ENCODE measurements around the gene KMT2B. TPM values are rescaled to one million over a fixed set of nuclear protein-coding genes. Genes with fewer than 3 reads are reported as not detected.

The KMT2B gene
- total and polyA plus RNA-seq, 2 donors from 2014 or later, result 14.8 to 40.8 TPM

DNA sequence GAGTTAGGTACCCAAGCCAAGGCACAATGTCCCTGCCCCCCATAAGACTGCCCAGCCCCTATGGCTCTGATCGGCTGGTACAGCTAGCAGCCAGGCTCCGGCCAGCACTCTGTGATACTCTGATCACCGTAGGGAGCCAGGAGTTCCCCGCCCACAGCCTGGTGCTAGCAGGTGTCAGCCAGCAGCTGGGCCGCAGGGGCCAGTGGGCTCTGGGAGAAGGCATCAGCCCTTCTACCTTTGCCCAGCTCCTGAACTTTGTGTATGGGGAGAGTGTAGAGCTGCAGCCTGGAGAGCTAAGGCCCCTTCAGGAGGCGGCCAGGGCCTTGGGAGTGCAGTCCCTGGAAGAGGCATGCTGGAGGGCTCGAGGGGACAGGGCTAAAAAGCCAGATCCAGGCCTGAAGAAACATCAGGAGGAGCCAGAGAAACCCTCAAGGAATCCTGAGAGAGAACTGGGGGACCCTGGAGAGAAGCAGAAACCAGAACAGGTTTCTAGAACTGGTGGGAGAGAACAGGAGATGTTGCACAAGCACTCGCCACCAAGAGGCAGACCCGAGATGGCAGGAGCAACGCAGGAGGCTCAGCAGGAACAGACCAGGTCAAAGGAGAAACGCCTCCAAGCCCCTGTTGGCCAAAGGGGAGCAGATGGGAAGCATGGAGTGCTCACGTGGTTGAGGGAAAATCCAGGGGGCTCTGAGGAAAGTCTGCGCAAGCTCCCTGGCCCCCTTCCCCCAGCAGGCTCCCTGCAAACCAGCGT is 3.0 kb upstream of the KMT2B start:
- peak in 1 of 5 donors; percentile 68 for DNase-seq
- Histone ChIP-seq H3K27ac (ENCODE audit: low read depth in 2 of 2, low read length in 2 of 2) (no peak overlapping the region), H3K9ac (ENCODE audit: low read length in 3 of 3) (no peak overlapping the region), H3K9me3 (ENCODE audit: control insufficient read depth in 2 of 3, insufficient read depth in 1 of 3, low read length in 3 of 3) (no peaks in the 10 kb centered on the region), H3K4me3 (ENCODE audit: low read length in 3 of 3) (no peak overlapping the region), H3K36me3 (ENCODE audit: control insufficient read depth in 2 of 3, insufficient read depth in 3 of 3, low read length in 3 of 3) (no peaks in the 10 kb centered on the region), H3K27me3 (ENCODE audit: control insufficient read depth, insufficient read depth, low read length) (no peaks in the 10 kb centered on the region), H3K4me1 (ENCODE audit: control insufficient read depth in 2 of 3, insufficient read depth in 2 of 3, low read depth in 1 of 3, low read length in 3 of 3) (peaks cover 0 to 15% (median 0%) of the 10 kb centered on the region in 3 donors)
- TF ChIP-seq, protein P1, sequence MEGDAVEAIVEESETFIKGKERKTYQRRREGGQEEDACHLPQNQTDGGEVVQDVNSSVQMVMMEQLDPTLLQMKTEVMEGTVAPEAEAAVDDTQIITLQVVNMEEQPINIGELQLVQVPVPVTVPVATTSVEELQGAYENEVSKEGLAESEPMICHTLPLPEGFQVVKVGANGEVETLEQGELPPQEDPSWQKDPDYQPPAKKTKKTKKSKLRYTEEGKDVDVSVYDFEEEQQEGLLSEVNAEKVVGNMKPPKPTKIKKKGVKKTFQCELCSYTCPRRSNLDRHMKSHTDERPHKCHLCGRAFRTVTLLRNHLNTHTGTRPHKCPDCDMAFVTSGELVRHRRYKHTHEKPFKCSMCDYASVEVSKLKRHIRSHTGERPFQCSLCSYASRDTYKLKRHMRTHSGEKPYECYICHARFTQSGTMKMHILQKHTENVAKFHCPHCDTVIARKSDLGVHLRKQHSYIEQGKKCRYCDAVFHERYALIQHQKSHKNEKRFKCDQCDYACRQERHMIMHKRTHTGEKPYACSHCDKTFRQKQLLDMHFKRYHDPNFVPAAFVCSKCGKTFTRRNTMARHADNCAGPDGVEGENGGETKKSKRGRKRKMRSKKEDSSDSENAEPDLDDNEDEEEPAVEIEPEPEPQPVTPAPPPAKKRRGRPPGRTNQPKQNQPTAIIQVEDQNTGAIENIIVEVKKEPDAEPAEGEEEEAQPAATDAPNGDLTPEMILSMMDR (IDR thresholded peaks at IDR 0.05; ENCODE audit: borderline replicate concordance, extremely low read depth, insufficient read depth), result no peak
- intact Hi-C loops (cut with DNase I), result no loop called here
- no peak for FAIRE-seq

DNA sequence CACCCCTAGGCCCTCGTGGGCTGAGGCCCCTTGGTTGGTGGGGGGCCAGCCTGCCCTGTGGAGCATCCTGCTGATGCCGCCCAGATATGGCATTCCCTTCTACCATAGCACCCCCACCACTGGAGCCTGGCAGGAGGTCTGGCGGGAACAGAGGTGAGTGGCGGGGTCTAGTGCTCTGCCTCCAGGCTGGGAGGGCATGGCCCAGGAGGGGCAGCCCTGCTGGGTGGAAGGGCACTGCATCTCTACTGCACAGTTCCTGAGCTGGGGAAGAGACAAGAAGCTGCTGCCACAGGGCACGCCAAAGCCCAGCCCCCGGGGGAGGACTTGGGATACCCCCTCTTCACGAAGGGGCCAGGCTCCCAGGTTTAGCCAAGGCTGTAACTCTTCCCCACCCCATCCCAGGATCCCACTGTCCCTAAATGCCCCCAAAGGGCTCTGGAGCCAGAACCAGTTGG is 2.4 kb upstream of the KMT2B start:
- Histone ChIP-seq H3K36me3 (ENCODE audit: control insufficient read depth in 2 of 3, insufficient read depth in 3 of 3, low read length in 3 of 3) (peaks cover 0 to 4% (median 0%) of the 10 kb centered on the region in 3 donors), H3K27me3 (ENCODE audit: control insufficient read depth, insufficient read depth, low read length) (no peaks in the 10 kb centered on the region), H3K9me3 (ENCODE audit: control insufficient read depth in 2 of 3, insufficient read depth in 1 of 3, low read length in 3 of 3) (no peaks in the 10 kb centered on the region), H3K4me1 (ENCODE audit: control insufficient read depth in 2 of 3, insufficient read depth in 2 of 3, low read depth in 1 of 3, low read length in 3 of 3) (peaks cover 0 to 15% (median 0%) of the 10 kb centered on the region in 3 donors), H3K27ac (ENCODE audit: low read depth in 2 of 2, low read length in 2 of 2) (no peak overlapping the region), H3K4me3 (ENCODE audit: low read length in 3 of 3) (peak overlapping the region in 1 of 3 donors; percentile 87), H3K9ac (ENCODE audit: low read length in 3 of 3) (peak overlapping the region in 2 of 3 donors; percentile 68 to 80)
- intact Hi-C loops (cut with DNase I), result no loop called here
- TF ChIP-seq, protein P1 (IDR thresholded peaks at IDR 0.05; ENCODE audit: borderline replicate concordance, extremely low read depth, insufficient read depth), result no peak
- no peak for FAIRE-seq
- peak in 2 of 5 donors; percentile 62 to 79 for DNase-seq

DNA sequence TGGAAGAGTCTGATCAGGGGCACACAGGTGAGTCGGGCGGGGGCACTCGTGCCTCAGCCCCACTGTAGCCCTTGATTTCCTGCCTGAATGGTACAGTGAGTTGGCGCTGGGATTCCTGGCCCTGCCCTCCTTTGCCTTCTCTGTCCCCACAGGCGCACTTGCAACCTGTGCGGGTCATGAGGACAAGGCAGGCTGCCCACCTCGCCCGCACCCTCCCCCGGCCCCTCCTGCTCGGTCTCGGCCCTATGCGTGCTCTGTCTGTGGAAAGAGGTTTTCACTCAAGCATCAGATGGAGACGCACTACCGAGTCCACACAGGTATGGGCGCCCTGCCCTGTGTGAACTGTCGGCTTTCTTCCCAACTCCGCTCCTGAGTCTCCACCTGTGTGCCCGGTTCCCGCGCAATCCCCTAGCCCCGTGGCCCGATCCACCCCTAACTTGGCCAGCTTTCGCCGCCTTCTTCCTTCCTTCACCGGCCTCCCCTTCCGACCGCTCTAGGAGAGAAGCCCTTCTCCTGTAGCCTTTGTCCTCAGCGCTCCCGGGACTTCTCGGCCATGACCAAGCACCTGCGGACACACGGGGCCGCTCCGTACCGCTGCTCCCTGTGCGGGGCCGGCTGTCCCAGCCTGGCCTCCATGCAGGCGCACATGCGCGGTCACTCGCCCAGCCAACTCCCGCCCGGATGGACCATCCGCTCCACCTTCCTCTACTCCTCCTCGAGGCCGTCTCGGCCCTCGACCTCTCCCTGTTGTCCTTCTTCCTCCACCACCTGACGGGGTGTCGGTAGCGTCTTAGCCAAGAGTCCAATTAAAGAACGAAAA is 1.6 kb upstream of the KMT2B start:
- FAIRE-seq, result no peak
- H3K4me3 ChIP-seq (ENCODE audit: low read length in 3 of 3), result peak overlapping the region; percentile 54 to 87 (median 67)
- H3K4me1 ChIP-seq (ENCODE audit: control insufficient read depth in 2 of 3, insufficient read depth in 2 of 3, low read depth in 1 of 3, low read length in 3 of 3), result peaks cover 0 to 15% (median 0%) of the 10 kb centered on the region in 3 donors
- peak overlapping the region; percentile 15 to 80 (median 68) for H3K9ac ChIP-seq (ENCODE audit: low read length in 3 of 3)
- intact Hi-C loops (cut with DNase I), result no loop called here
- TF ChIP-seq, protein P1 (IDR thresholded peaks at IDR 0.05; ENCODE audit: borderline replicate concordance, extremely low read depth, insufficient read depth), result no peak
- peak overlapping the region; percentile 79 to 84 for H3K27ac ChIP-seq (ENCODE audit: low read depth in 2 of 2, low read length in 2 of 2)
- H3K36me3 ChIP-seq (ENCODE audit: control insufficient read depth in 2 of 3, insufficient read depth in 3 of 3, low read length in 3 of 3), result peaks cover 0 to 5% (median 0%) of the 10 kb centered on the region in 3 donors
- no peaks in the 10 kb centered on the region for H3K27me3 ChIP-seq (ENCODE audit: control insufficient read depth, insufficient read depth, low read length)
- no peaks in the 10 kb centered on the region for H3K9me3 ChIP-seq (ENCODE audit: control insufficient read depth in 2 of 3, insufficient read depth in 1 of 3, low read length in 3 of 3)
- peak in 4 of 5 donors; percentile 29 to 90 (median 70) for DNase-seq
